Breast epithelium (tissue), 3 donors: Measurements from ENCODE around the gene SYTL1.

Experiments
- CTCF ChIP-seq, 3 donors: fragments of 450-650 bp; IDR thresholded peaks; one replicate each; pipeline ENCODE4 v1.5.1; 2016 to 2017; ENCODE audit warnings: antibody characterized with exemption in 3 of 3, mild to moderate bottlenecking in 3 of 3, moderate library complexity in 3 of 3
- POLR2A ChIP-seq: fragments of 450-650 bp; IDR thresholded peaks from one replicate; pipeline ENCODE4 v1.6.1; 2016; ENCODE audit warnings: antibody characterized with exemption, mild to moderate bottlenecking, moderate library complexity
- POLR2AphosphoS5 ChIP-seq, 3 donors: sonication (generic); formaldehyde crosslinking; IDR thresholded peaks; one replicate each; pipeline ENCODE4 v1.6.1; 2017; ENCODE audit warnings: antibody characterized with exemption in 3 of 3

- TF ChIP-seq POLR2A (no peak), CTCF (IDR thresholded peaks at IDR 0.05) (no peak), POLR2AphosphoS5 (IDR thresholded peaks at IDR 0.05) (no peak)
Measured at GRCh38 chr1:27318596-27318995, 23.2 kb upstream of the SYTL1 start.
